MCF 10A (cell line): ENCODE measurements around the gene GGACT. TPM values are rescaled to one million over a fixed set of nuclear protein-coding genes. Genes with fewer than 3 reads are reported as not detected.

Experiments used
- BruUV-seq: library from RNA; stranded (reverse); fragments of 400-500 nt; replicated peaks from 2 replicates; lab custom pipeline; 2021; lab: Mats Ljungman, UMichigan
- CTCF ChIA-PET: fragments of 300-600 bp; sonication (Branson Sonifier 250); formaldehyde crosslinking; extraction: SDS; loops from one replicate; lab custom pipeline; 2021; ENCODE audit warnings: antibody characterized with exemption, inconsistent platforms; lab: Yijun Ruan, JAX
- POLR2A ChIA-PET: fragments of 300-600, 350-650 bp; sonication (Branson Sonifier 250); formaldehyde crosslinking; extraction: SDS; loops from one replicate; lab custom pipeline; 2020; ENCODE audit warnings: antibody characterized with exemption, inconsistent platforms; lab: Yijun Ruan, JAX
- DNase-seq: peaks from one replicate; pipeline ENCODE4 v3.0.0-alpha.2; 2018; ENCODE audit not compliant: unreplicated experiment
- H3K27ac Mint-ChIP-seq: one replicate; pipeline ENCODE4 v1.8.0; 2022; ENCODE audit warnings: mild to moderate bottlenecking, low read depth, mixed read lengths; ENCODE audit not compliant: unreplicated experiment
- H3K27me3 Mint-ChIP-seq: one replicate; pipeline ENCODE4 v1.8.0; 2022; ENCODE audit warnings: mixed read lengths; ENCODE audit not compliant: insufficient read depth, unreplicated experiment
- H3K36me3 Mint-ChIP-seq: one replicate; pipeline ENCODE4 v1.8.0; 2022; ENCODE audit warnings: mild to moderate bottlenecking, moderate library complexity, mixed read lengths; ENCODE audit not compliant: insufficient read depth, unreplicated experiment
- H3K4me1 Mint-ChIP-seq: one replicate; pipeline ENCODE4 v1.8.0; 2022; ENCODE audit warnings: mixed read lengths; ENCODE audit not compliant: insufficient read depth, unreplicated experiment
- H3K4me3 Mint-ChIP-seq: one replicate; pipeline ENCODE4 v1.8.0; 2022; ENCODE audit warnings: mild to moderate bottlenecking, moderate library complexity, mixed read lengths; ENCODE audit not compliant: unreplicated experiment
- H3K9me3 Mint-ChIP-seq: one replicate; pipeline ENCODE4 v1.8.0; 2022; ENCODE audit warnings: mixed read lengths; ENCODE audit not compliant: unreplicated experiment
- intact Hi-C: fragments of 100-400 bp; cut with micrococcal nuclease; formaldehyde crosslinking; loops from 2 replicates; pipeline ENCODE4 v1.14.1; 2022
- total RNA-seq: library from RNA; stranded (reverse); gene quantifications from 2 replicates; pipeline ENCODE4 v1.2.3, GENCODE V29; 2022
- TF ChIP-seq, protein P1 (sequence below): fragments of 200-600 bp; IDR thresholded peaks from one replicate; pipeline ENCODE4 v1.8.0; 2022; ENCODE audit warnings: antibody characterized with exemption, mild to moderate bottlenecking; ENCODE audit not compliant: unreplicated experiment

The GGACT gene
- total RNA-seq, 1 experiment from 2014 or later = 8.1 TPM

DNA sequence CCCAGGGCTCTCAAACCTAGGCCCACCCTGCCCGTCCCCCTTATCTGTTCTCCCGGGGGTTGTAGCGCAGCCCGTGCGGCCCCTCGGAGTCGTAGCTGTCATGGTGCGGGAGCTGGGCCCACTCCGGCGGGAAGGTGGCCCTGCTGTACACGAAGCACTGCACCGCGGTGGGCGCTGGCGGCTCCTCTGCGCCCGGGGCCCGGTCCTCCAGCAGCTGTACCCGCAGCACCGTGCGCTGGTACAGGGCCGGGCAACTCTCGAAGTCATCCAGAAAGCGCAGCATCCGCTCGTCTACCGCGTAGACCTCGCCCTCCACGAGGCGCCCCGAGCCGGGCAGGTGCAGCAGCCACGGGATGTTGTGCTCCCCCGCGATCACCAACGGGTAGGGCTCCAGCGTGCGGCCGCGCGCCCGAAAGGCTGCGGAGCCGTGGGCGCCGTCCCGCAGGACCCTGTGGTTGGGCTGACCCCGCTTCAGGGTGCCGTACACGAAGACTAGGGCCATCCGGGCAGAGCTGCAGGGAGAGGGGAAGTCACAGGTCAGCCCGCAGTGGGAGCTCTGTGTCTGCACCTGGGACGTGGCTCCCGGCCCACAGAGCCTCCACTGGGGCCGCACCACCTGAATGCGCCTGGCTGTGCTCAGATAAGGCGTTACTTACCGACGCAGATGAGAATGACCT lies 56.4 kb downstream of the GGACT start:
- Mint-ChIP-seq H3K4me3 (no peak overlapping the region), H3K27ac (no peak overlapping the region), H3K36me3 (peaks cover 22% of the 10 kb centered on the region), H3K27me3 (no peaks in the 10 kb centered on the region), H3K9me3 (no peaks in the 10 kb centered on the region), H3K4me1 (no peaks in the 10 kb centered on the region)
- DNase-seq = no peak
- TF ChIP-seq, protein P1, sequence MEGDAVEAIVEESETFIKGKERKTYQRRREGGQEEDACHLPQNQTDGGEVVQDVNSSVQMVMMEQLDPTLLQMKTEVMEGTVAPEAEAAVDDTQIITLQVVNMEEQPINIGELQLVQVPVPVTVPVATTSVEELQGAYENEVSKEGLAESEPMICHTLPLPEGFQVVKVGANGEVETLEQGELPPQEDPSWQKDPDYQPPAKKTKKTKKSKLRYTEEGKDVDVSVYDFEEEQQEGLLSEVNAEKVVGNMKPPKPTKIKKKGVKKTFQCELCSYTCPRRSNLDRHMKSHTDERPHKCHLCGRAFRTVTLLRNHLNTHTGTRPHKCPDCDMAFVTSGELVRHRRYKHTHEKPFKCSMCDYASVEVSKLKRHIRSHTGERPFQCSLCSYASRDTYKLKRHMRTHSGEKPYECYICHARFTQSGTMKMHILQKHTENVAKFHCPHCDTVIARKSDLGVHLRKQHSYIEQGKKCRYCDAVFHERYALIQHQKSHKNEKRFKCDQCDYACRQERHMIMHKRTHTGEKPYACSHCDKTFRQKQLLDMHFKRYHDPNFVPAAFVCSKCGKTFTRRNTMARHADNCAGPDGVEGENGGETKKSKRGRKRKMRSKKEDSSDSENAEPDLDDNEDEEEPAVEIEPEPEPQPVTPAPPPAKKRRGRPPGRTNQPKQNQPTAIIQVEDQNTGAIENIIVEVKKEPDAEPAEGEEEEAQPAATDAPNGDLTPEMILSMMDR = no peak
- intact Hi-C loops = no loop called here
- ChIA-PET CTCF (interaction anchor here (0.8 kb wide), 1 partner anchor 16 kb away, joined by 4 read pairs; no protein-coding TSS in a partner anchor), POLR2A (interaction anchor here (0.6 to 1.4 kb wide), 2 partner anchors 9 to 1171 kb away, joined by 3 read pairs; no protein-coding TSS in a partner anchor)
- BruUV-seq = no TSS peak

DNA sequence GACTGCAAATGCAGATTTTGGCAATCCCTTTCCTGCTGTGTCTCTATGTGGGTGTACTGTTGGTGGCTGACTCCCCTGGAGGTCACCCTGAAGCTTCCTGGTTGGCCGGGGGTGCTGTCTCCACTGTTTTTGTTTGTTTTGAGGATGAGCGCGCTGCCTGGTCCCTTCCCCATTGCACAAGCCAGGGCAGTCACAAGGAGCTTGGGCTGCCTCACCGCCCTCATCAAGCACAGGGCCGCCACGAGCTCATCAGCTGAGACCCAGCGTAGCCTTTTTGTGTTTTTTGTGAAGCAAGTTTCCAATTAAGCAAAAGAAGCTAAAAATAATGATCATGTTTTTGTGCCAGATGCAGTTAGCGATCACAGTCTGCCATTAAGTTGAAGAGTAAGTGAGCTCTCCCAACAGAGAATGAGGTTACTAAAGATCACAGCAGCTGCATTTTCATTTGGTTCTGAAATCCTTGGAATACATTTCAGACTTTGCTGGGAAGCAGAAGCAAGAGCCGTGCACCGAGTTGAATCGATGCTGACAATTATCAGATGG lies 57.8 kb downstream of the GGACT start:
- no TSS peak for BruUV-seq
- TF ChIP-seq, protein P1 = no peak
- Mint-ChIP-seq H3K27ac (no peak overlapping the region), H3K4me1 (no peaks in the 10 kb centered on the region), H3K27me3 (no peaks in the 10 kb centered on the region), H3K36me3 (peaks cover 19% of the 10 kb centered on the region), H3K4me3 (no peak overlapping the region), H3K9me3 (no peaks in the 10 kb centered on the region)
- intact Hi-C loops = no loop called here
- POLR2A ChIA-PET = no interaction called here
- CTCF ChIA-PET = interaction anchor here (0.9 kb wide), 1 partner anchor 42 kb away, joined by 3 read pairs; no protein-coding TSS in a partner anchor
- DNase-seq = no peak

DNA sequence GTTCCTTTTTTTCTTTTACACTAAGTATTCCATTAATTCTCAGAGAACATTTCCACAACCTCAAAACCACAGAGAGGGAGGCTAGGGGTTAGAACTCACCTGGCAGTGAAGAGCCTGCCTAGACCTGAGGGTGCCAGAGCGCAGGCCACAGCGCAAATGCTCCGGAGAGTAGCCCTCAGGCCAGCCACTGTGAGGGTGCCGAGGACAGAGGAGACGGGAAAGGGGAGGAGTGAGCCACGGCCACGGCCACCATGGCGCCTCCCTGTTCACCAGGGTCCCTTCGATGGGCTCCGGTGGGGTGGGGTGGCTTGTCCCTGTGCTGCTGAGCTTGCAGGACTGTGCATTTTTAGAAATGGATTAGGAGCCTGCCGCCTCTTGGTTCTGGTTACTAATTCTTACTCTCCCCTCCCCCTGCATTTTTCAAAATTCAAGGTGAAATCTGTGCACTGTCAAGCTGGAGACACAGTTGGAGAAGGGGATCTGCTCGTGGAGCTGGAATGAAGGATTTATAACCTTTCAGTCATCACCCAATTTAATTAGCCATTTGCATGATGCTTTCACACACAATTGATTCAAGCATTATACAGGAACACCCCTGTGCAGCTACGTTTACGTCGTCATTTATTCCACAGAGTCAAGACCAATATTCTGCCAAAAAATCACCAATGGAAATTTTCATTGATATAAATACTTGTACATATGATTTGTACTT lies 58.8 kb downstream of the GGACT start:
- no peak for DNase-seq
- ChIA-PET CTCF (interaction anchor here (0.6 to 0.9 kb wide), 2 partner anchors 43 to 145 kb away, joined by 3 read pairs; partner anchors contain the start of gene TMTC4), POLR2A (no interaction called here)
- intact Hi-C loops = no loop called here
- no peak overlapping the region for H3K27ac Mint-ChIP-seq
- H3K4me1 Mint-ChIP-seq = no peaks in the 10 kb centered on the region
- H3K36me3 Mint-ChIP-seq = peaks cover 18% of the 10 kb centered on the region
- no peak overlapping the region for H3K4me3 Mint-ChIP-seq
- H3K27me3 Mint-ChIP-seq = no peaks in the 10 kb centered on the region
- no TSS peak for BruUV-seq
- TF ChIP-seq, protein P1 = no peak
- no peaks in the 10 kb centered on the region for H3K9me3 Mint-ChIP-seq

DNA sequence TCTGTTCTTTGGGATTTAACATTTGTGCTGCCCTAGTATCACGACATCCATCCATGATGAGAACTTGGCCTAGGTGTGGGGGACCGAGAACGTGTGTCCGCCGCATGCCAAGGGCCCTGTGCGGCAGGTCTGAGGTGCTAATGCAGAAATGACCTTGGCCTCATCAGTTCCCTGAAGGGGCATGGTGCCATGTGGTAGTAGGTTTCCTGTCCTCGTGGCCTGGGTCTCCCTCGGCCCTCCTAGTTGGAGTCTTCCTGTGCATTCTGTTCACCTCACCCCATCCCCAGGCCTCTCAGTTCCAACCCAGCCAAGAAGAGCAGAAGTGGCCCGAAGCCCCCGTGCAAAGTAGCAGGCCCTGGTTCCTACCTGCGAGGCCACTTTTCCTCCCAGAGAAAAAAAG lies 59.8 kb downstream of the GGACT start:
- no peaks in the 10 kb centered on the region for H3K4me1 Mint-ChIP-seq
- ChIA-PET CTCF (no interaction called here), POLR2A (no interaction called here)
- TF ChIP-seq, protein P1 = no peak
- H3K9me3 Mint-ChIP-seq = no peaks in the 10 kb centered on the region
- H3K27ac Mint-ChIP-seq = no peak overlapping the region
- no TSS peak for BruUV-seq
- H3K4me3 Mint-ChIP-seq = no peak overlapping the region
- no peak for DNase-seq
- no peaks in the 10 kb centered on the region for H3K27me3 Mint-ChIP-seq
- intact Hi-C loops = no loop called here
- H3K36me3 Mint-ChIP-seq = peaks cover 18% of the 10 kb centered on the region
